GM21367 (cell line): ENCODE results near the gene WNT16.
"Not testable (repeated sequence)": the region's sequence is repeated elsewhere in the genome, so short reads cannot be mapped to it uniquely, and the experiment has no call there.

Experiments
- ATAC-seq: cut with Tn5 transposase; IDR thresholded peaks from one replicate; pipeline ENCODE4 v1.9.1; 2021; ENCODE audit not compliant: unreplicated experiment

Gene WNT16

GRCh38 chr7:121328508-121329190, at the start of gene WNT16:
WNT16 (plus strand) TSS chr7:121329000; CDS start chr7:121329293, 293 bp downstream.
- ATAC-seq, result no peak

GRCh38 chr7:121279060-121279620, 49.7 kb upstream of the WNT16 start:
- ATAC-seq, result peak; percentile 2

DNA sequence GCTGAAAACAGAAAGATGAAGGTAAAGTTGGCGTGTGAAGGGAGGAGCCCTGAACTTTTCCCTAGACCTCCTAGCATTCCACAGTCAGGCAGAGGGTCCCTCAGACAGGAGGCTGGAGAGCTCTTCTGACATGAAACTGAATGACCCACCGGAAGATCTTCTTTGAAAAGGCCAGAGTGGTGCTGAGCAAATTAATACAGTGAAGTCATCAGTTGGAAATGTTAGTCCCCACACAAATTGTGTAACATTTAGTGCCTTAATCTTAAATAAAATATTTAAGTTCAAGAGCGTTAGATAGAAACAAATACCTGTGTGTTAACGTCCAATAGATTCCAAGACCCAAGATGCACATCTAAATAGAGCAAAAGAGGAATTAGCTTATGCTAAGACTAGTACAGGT, 49.0 kb upstream of the WNT16 start:
- ATAC-seq, result no peak

DNA sequence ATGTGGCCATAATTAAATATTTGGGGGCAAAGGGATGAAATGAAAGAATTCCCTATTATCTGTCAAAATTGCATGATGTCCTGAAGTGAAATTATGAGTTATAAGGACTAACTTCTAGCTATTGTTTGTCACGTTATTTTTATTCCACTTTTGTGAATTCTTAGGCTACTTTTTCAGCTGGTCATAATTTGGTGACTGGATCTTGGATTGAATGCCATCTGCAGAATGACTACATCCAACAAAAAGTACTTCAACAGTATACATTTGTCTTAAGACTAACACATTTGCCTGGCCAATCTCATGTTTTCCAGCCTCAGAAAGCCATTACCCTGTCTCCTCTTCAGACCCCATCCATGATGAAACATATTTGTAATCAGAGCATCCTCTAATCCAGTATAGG, 48.1 kb upstream of the WNT16 start:
- ATAC-seq, result no peak

DNA sequence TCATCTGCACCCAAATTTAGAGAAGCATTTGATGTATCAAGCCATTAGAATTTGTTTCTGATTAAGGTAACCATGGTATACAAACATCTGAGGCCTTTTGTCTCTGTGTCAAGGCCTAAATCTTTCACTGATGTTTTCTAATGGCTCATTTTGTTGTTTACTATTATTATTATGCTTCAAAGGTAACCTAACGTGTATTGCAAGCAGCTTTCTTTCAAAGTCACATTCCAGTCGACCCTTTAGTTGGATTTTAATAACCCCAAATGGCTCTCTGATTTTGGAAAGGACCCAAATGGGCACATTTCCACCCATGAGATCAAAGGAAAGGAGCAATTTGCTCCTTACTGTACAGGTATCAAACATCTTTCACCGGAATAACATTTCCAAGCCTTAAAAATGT, 46.7 kb upstream of the WNT16 start:
- no peak for ATAC-seq

GRCh38 chr7:121285066-121285667, 43.6 kb upstream of the WNT16 start:
- no peak for ATAC-seq

DNA sequence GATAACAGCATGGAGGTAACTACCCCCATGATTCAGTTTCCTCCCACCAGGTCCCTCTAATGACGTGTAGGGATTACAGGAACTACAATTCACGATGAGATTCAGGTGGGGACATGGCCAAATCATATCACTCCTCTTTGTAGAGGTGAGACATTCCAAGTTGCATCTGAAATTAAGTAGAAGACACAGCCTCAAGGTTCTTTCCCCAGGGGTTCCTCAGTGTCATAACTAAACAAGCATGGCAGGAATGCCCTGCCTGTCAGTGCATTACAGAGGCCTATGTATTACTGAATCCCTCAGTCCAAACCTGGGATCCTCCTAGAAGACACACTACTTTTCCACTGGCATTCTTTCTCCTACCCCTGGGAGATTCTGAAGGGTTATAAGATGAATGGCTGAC, 42.6 kb upstream of the WNT16 start:
- ATAC-seq, result no peak

DNA sequence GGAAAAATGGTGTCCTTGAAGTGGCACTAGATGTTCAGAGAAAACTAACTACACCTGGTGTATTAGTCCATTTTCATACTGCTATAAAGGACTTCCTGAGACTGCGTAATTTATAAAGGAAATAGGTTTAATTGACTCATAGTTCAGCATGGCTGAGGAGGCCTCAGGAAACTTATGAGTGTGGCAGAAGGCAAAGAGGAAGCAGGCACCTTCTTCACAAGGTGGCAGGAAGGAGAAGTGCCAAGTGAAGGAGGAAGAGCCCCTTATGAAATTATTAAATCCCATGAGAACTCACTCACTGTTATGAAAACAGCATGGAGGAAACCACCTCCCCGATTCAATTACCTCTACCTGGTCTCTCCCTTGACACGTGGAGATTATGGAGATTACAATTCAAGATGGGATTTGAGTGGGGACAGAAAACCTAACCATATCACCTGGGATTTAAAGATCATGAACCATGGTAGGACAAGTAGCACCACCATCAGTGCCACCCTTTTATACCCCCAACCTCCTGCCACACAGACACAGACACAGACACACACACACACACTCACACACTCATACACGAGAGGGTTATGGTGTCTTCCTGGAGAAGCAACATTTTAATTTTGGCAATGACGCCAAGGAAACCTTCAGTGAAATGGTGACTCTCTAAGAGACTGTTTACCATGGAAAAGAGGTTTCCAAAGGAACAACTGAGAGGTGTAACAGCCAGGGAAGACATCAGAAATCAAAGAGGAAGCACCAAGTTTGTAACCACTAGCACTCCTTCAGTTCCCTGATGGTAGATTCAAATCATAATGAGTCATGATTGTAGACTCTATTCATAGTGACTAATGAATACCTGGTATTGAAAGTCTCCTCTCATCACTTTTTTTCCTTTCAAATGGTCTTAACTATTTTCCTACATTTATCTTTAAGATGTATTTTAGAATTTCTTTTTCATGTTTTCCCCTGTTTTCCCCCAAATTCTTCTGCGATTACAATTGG, 41.8 kb upstream of the WNT16 start:
- ATAC-seq, result no peak

GRCh38 chr7:121288894-121289293, 39.9 kb upstream of the WNT16 start:
- ATAC-seq, result no peak

DNA sequence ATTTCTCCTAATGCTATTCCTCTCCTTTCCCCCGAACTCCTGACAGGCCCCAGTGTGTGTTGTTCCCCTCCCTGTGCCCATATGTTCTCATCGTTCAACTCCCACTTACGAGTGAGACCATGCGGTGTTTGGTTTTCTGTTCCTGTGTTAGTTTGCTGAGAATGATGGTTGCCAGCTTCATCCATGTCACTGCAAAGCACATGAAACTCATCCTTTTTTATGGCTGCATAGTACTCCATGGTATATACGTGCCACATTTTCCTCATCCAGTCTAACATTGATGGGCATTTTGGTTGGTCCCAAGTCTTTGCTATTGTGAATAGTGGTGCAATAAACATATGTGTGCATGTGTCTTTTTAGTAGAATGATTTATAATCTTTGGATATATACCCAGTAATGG, 38.9 kb upstream of the WNT16 start:
- not testable (repeated sequence) for ATAC-seq

GRCh38 chr7:121294448-121294992, 34.3 kb upstream of the WNT16 start:
- ATAC-seq, result no peak

DNA sequence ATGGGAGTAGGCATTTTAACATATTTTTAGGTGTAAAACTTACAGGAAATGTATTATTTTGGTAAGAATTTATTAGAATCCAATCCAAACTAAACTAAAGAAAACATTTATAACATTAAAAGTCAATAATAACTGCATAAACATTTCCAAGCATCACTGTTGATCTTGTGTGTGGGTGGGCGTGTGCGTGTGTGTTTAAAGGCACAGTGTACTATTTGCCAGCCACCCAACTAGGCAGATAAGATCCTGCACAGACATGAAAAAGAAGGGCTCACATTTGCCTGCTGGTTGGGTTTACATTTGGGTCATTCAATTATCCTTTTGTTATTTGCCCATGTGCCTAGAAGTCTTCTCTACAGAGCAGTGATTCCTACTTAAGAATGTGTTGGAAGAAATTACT, 31.0 kb upstream of the WNT16 start:
- ATAC-seq, result no peak

- no peak for ATAC-seq
Observed at GRCh38 chr7:121298831-121299239, 30.0 kb upstream of the WNT16 start.

GRCh38 chr7:121300685-121301420, 27.9 kb upstream of the WNT16 start:
- no peak for ATAC-seq

DNA sequence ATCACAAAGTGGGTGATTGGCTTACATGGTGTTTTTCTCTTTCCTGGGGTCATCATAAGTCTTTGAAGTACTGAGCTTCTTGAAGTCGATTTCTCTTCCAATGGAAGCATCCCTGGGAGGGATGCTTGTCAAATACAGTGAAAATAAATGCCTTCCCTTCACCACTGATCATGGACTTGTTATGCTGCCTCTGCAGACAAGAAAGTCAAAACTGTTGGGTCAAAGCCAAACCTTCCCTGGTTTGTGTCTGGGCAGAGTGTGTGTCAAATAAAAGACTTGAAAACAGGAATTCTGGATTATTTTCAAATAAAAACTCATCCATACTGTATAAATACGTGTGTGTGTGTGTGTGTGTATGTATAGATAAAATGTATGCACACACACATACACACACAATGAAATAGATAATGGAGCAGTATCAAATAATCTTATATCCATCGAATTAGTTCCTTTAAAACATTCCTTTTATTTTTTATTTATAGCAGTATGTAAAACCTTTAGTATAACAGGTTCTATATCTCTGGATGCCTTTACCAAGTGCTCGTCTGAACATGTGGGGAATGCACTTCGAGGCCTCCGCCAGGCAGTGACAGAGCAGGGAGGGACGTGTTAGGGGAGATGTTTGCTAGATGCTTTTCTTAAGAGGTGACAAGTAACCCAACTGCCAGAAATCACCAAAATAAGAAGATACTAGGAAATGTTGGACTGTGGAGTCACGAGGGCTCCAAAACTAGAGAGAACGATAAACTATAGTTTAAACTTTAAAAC, 27.2 kb upstream of the WNT16 start:
- ATAC-seq, result no peak

GRCh38 chr7:121302214-121302745, 26.5 kb upstream of the WNT16 start:
- peak; percentile 95 for ATAC-seq

DNA sequence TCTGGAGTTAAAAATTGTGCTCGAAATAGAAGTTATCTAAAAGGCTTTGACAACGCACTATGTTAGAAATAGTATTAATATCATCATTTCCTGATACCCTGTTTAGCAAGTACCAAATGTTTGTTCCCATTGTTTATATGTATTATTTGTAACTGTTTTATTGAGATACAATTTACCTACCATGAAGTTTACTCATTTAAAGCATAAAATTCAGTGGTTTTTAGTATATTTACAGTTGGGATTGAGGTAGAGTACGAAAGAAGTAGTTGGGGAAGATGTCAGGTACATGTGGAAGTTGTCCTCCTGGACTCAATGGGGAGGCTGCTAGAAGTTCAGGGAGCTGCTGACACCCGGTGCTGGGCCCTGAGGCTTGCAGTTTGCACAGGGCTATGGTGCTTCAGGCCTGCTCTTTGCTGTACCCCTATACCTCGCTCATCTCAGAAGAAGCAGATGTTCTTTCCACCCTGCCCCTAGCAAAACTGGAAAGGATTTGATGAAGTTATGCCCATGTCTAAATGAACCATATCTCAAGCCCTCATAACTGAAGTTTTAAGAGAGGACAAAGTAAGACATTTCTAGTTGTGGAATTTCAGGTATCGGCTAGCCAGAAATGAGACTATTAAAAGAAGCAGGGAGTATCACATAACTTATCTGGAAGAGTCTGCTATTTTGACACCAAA, 25.2 kb upstream of the WNT16 start:
- ATAC-seq, result no peak

DNA sequence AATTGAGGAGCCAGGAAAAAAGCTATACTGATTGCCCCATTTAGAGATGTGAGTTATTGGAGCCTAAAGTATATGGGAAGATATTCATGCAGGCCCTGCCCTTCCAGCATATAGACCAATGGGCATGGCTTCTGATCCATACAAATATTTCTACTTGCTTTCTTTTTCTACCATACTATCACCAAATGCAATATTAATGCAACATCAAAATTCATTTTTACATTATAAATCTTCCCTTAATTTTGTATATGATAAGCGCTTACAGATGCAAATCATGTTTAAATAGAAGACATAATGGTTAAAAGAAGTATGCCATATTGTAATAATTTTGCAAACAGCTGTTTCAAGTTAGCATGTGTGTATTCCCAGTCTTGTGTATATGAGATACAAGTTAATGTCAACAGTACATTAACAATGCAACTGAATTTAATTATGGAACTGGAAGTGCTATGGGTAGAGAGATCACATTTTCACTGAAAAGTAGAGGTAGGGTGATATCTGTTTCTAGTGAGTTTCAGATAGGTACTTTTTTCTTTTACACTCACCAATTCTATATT, 24.6 kb upstream of the WNT16 start:
- no peak for ATAC-seq

DNA sequence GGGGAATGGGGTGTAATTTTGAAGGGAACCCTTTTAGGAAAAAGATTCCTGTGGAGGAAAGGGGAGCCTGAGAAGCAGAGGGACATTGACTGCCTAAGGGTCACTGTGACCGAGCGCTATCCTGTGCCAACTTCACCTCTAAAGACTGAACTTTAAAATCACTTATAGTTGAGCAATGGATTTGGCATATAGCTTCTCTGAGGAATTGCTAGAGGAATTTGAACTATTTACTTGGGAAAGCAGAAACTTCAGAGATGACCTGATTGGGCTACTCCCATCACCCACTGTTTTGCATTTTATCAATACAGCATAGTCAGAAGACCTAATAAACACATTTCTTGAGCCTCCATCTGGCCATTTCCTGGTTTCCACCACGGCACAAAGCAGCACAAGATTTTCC, 23.7 kb upstream of the WNT16 start:
- ATAC-seq, result no peak
